Daoy (cell line): ENCODE data around the gene LYPD6. TPM values are rescaled to one million over a fixed set of nuclear protein-coding genes. Genes with fewer than 3 reads are reported as not detected.
"Not testable (repeated sequence)": the region's sequence is repeated elsewhere in the genome, so short reads cannot be mapped to it uniquely, and the experiment has no call there.

ENCODE experiments used
- DNase-seq: peaks from one replicate; pipeline ENCODE4 v3.0.0-alpha.2; 2015; ENCODE audit warnings: low read depth
- total RNA-seq: library from RNA; depleted of rRNA; stranded (reverse); fragments of >200 nt; shearing (Covaris generic); gene quantifications from 2 replicates; pipeline ENCODE4 v1.2.3, GENCODE V29; 2014; rRNA removed

Gene LYPD6
- total RNA-seq, result 6.7 and 8.5 TPM in 2 replicates

GRCh38 chr2:149330127-149331022 lies at the start of gene LYPD6:
TSS of gene LYPD6 (plus strand) at chr2:149330587. CDS start at chr2:149437709, 107,122 bp downstream.
- peak; percentile 87 for DNase-seq

DNA sequence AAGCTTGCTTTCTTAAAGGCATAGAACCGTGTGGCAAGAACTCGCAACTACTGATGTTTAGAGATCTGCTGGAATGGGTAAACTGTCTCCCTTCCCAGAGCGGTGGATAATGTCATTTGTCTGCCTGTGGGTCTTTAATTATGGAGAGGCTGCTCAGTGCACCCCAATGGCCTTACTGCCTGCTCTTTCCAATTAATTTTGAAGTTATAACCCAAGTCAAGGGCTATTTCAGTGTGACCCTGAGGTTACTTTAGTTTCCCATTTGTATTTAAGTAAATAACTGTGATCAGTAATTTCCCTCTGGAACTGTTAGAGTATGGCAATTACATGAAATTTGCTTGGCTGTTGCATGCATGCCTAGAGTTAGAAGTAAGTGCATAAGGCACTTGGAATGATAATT lies 48.9 kb upstream of the LYPD6 start:
- no peak for DNase-seq

DNA sequence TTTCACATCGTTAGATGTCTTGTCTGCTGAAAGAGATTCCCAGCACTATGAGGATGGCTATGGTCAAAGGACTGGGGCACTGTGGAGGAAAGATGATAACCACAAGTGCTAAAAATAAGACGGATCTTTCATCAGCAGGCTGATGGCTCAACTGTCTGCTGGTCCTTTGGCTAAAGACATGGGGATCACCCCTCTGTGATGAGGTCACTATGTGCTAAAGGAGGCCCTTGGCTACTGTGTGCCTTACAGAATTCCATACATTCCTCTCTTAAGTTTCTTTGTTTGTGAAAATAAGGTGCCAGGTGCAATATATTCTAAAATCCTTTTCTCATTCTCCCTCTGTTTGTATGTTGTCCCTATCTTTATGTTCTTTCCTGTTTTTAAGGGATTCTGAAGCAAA lies 39.7 kb upstream of the LYPD6 start:
- no peak for DNase-seq

GRCh38 chr2:149291881-149292280 lies 38.5 kb upstream of the LYPD6 start:
- no peak for DNase-seq

DNA sequence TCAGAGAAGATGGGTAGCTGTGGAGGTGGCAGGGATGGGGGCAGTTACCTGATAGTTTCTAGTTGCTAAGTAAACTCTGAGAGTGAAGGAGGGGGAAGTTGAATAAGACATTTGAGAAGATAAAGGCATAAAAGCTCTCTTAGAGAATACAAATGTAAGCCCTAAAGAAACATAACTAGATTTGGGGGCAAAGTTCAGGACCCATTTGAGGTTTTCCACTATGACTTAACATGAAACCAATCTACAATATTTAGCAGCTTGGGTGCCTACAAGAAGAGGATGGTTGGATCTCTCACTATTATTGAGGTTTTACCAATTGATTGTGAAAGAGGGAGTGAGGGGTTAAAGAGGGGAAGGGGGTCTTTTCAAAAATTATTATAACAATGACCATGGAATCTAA lies 34.4 kb upstream of the LYPD6 start:
- no peak for DNase-seq

DNA sequence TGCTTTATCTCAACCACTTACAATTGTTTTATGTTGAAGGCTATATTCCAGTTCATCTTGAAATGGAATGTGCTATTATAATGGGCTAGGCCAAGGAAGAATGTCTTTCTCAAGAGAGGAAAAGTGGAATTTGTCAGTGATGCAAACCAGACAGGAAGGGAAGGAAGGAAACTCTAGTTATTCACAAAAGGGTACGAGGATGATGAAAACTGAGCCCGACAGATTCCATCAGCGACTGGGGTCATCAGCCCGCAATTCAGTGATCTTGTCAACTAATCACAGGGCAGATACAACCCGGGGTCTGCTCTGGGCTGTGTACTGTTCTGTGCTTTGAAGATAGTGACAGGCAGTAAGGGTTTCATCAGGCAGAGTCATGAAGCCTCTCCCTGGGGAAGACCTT lies 23.4 kb upstream of the LYPD6 start:
- no peak for DNase-seq

GRCh38 chr2:149310349-149310748 lies 20.0 kb upstream of the LYPD6 start:
- no peak for DNase-seq

DNA sequence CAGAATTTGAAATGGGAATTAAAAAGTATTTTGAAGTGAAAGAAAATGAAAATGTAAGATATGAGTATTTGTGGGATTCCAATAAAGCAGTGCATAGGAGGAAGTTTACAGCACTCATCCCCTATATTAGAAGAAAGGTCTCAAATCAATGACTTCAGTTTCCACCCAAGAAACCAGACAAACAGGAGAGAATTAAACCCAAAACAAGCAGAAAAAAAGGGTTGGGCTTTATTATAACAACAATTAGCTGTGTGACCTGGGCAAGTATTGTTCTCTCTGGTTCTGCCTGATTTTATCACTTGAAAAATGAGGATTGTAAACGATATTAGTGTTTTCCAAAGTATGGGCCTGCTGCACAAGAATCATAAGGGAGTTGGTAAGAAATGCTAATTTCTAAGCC lies 18.3 kb upstream of the LYPD6 start:
- no peak for DNase-seq

DNA sequence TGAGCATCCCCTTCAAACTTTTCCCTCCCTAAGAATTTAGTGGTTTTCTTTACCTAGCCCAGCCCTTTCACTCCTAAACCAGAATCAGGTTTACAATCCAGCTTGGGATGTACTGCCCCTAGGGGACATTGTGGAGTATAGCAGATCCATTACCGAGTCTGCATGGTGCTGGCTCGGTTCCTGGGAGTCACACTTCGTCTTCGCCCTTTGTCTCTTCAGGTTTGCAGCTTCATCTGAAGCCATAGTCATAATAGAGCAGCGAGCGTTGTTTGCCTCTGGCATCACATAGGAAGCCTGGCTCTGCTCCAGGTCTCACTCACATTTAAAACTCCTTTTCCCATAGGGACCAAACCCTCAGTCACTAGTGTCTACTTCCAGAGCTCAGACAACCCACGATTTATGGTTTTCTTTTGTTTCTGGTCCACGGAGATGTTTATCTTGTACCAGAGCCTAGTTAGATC lies 16.8 kb upstream of the LYPD6 start:
- peak; percentile 61 for DNase-seq

GRCh38 chr2:149314687-149315086 lies 15.7 kb upstream of the LYPD6 start:
- no peak for DNase-seq

GRCh38 chr2:149315461-149315860 lies 14.9 kb upstream of the LYPD6 start:
- DNase-seq, result peak; percentile 15

DNA sequence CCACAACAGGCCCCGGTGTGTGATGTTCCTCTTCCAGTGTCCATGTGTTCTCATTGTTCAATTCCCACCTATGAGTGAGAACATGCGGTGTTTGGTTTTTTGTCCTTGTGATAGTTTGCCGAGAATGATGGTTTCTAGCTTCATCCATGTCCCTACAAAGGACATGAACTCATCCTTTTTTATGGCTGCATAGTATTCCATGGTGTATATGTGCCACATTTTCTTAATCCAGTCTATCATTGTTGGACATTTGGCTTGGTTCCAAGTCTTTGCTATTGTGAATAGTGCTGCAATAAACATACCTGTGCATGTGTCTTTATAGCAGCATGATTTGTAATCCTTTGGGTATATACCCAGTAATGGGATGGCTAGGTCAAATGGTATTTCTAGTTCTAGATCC lies 11.8 kb upstream of the LYPD6 start:
- DNase-seq, result not testable (repeated sequence)

DNA sequence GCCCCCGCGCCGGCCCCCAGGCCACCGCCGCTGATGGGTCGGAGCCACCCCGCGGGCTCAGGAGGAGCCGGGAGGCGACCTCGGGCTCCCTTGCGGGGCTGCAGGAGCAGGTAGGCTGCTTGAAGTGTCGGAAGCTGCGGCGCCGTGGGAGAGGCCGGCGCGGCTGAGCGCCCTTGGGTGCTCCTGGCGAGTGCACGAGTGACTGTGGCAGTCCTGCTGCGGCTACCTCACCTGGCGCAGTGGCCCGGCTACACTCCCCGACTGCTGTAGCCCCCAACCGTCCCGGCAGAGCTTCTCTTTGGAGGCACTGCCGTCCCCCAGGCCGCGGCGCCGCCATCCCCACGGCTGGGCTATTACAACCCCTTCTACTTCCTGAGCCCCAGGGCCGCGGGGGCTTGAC lies 10.0 kb upstream of the LYPD6 start:
- no peak for DNase-seq

- peak; percentile 28 for DNase-seq
These were observed 1.3 kb upstream of the LYPD6 start for GRCh38 chr2:149329068-149329467.

- DNase-seq, result peak; percentile 90
These were observed 779 bp upstream of the LYPD6 start for GRCh38 chr2:149329489-149330126.

DNA sequence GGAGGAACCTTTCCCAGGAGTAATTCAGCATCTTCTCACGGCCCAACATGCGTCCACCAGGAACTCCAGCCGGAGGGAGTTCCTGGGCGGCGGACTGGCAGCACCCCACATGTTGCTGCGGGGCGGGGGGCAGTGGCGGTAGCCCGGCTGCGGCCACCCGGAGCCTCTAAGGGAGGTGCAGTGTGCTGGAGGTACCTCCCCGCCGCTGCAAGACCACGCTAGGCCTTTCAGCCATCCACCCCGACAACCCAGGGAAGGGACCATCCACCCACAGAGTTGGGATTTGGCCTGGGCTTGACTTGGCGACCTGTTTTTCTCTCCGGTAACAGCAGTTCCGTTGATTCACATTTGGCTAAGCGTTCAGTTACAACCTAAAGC lies 625 bp downstream of the LYPD6 start:
- no peak for DNase-seq

DNA sequence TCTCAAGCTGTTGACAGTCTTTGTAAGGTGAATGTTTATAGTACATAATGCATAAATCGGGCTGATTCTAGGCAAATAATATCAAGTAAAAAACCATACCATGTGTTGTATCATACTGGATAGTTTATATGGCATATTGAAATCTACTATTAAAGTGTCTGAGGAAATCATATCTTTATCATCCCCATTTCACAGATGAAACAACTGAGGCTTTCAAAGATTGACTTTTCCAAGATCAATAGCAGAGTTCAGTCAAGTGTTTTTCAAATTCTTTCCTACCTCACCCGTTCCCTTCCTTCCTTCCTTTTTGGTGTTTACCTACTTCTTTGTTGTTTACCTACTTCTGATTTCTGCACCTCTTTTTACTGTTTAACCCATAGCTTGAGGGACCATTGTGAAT lies 2.0 kb downstream of the LYPD6 start:
- DNase-seq, result no peak

GRCh38 chr2:149333636-149334035 lies 3.2 kb downstream of the LYPD6 start:
- no peak for DNase-seq

DNA sequence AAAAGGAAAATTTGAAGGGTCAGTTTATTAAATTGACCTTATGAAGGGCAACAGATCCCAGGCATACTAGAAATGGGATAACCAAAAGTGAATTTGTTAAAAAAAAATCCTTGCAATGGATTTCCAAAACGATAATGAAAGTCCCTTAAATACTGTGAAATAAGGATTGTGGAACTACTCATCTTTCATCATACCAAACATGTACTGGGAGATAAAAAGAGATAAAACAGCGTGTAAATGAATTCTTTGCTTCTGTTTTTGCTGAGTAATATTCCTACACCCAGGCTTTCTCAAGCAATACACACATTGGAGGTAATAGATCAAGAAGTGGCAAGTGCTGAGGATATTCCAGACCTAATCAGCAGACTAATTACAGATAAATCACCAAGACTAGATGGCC lies 3.8 kb downstream of the LYPD6 start:
- no peak for DNase-seq

DNA sequence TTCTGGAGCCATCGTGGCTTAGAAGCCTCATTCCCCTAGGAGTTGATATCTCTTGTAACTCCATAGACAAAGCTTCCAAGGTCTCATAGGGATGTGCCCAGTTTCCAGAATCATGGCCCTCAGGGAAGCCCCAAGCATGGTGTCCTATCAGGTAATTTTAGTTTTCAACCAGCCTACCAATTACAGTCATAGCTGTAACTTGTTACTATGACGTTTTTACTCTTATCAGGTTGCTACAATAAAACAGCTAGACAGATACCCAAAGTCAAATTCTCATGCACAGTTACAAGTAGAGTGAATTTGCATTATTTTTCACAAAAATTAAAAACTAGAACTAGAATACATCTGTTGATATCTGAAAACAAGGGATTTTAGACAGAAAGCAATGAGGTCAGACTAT lies 8.9 kb downstream of the LYPD6 start:
- DNase-seq, result no peak

DNA sequence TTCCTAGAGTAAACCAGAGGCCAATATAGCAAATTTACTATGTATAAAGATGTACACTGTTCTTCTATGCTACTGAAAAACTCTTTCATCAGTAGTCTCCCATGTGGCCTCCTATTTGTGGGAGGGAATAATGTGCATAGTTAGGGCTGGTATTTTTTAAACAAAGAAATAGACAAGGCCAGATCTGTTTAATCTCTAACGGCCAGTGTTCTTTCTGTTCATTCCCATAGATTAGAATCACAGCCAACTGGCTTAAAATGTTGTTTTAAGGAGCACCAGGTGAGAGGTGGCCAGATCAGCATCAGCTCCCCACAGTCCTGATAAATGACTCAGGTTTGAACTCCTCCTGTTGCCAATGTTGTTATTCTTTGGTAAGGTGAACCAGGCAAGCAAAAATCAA lies 12.1 kb downstream of the LYPD6 start:
- DNase-seq, result no peak

- DNase-seq, result no peak
These were observed 13.7 kb downstream of the LYPD6 start for GRCh38 chr2:149344105-149344504.

- no peak for DNase-seq
These were observed 15.9 kb downstream of the LYPD6 start for GRCh38 chr2:149346272-149346671.
